RWPE2 (cell line): ENCODE data around the gene HK1.

Experiments
- ATAC-seq: fragments of 200-7000 bp; cut with Tn5 transposase; 3 replicates; pipeline ENCODE4 v1.9.1; 2021; ENCODE audit warnings: low read depth
- DNase-seq: peaks from one replicate; pipeline ENCODE4 v3.0.0-alpha.2; 2020; ENCODE audit warnings: low spot score
- H3K27ac ChIP-seq: fragments of 450-650 bp; 2 replicates; pipeline ENCODE4 v1.5.1; 2017; ENCODE audit warnings: mild to moderate bottlenecking; ENCODE audit not compliant: poor library complexity, severe bottlenecking
- H3K27me3 ChIP-seq: fragments of 250-450 bp; sonication (Bioruptor Pico); 2 replicates; pipeline ENCODE4 v1.5.1; 2021; ENCODE audit warnings: mild to moderate bottlenecking, moderate library complexity; ENCODE audit not compliant: insufficient read depth, poor library complexity, severe bottlenecking
- H3K36me3 ChIP-seq: fragments of 250-450 bp; sonication (Bioruptor Pico); 2 replicates; pipeline ENCODE4 v1.5.1; 2020; ENCODE audit warnings: low read depth, mild to moderate bottlenecking, moderate library complexity
- H3K4me1 ChIP-seq: fragments of 250-450 bp; sonication (Bioruptor Pico); 2 replicates; pipeline ENCODE4 v1.5.1; 2021; ENCODE audit warnings: mild to moderate bottlenecking, moderate library complexity; ENCODE audit not compliant: insufficient read depth, poor library complexity, severe bottlenecking
- H3K4me3 ChIP-seq: fragments of 250-450 bp; sonication (Bioruptor Pico); 2 replicates; pipeline ENCODE4 v1.5.1; 2021; ENCODE audit warnings: mild to moderate bottlenecking, moderate library complexity; ENCODE audit not compliant: severe bottlenecking
- H3K9me3 ChIP-seq: fragments of 250-450 bp; sonication (Bioruptor Pico); 2 replicates; pipeline ENCODE4 v1.5.1; 2021; ENCODE audit warnings: mild to moderate bottlenecking, moderate library complexity; ENCODE audit not compliant: severe bottlenecking
- CTCF ChIP-seq: fragments of 450-650 bp; IDR thresholded peaks from one replicate; pipeline ENCODE4 v1.5.1; 2017; ENCODE audit warnings: mild to moderate bottlenecking, moderate library complexity; ENCODE audit not compliant: poor library complexity, severe bottlenecking

HK1 gene

GRCh38 chr10:69408318-69409175 is 130.3 kb downstream of the HK1 start:
- Histone ChIP-seq H3K27me3 (no peaks in the 10 kb centered on the region), H3K9me3 (no peaks in the 10 kb centered on the region), H3K27ac (peak overlapping the region; percentile 40), H3K4me1 (peaks cover 18% of the 10 kb centered on the region), H3K4me3 (peak overlapping the region; percentile 15), H3K36me3 (no peaks in the 10 kb centered on the region)
- peak; percentile 90 for TF ChIP-seq CTCF
- ATAC-seq (peak; percentile 79), DNase-seq (peak; percentile 92)

DNA sequence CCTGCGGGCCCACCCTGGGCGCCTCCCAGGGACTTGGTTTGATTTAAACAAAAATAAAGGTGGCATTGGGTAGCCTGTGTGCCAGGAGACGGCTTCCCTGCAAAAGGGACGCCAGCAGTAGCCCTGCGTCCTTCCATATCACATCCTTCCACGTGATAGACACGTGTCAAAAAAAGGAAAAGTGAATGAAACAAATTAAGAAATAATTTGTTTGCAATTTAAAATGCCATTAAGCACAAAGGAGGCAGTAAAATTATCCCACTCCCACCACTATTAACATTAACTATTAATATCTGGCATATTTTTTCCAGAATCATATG is 130.8 kb downstream of the HK1 start:
- TF ChIP-seq CTCF, result no peak
- H3K36me3 ChIP-seq, result no peaks in the 10 kb centered on the region
- peaks cover 18% of the 10 kb centered on the region for H3K4me1 ChIP-seq
- no peak for ATAC-seq
- DNase-seq, result no peak
- no peaks in the 10 kb centered on the region for H3K9me3 ChIP-seq
- no peaks in the 10 kb centered on the region for H3K27me3 ChIP-seq
- peak overlapping the region; percentile 40 for H3K27ac ChIP-seq
- peak overlapping the region; percentile 15 for H3K4me3 ChIP-seq

DNA sequence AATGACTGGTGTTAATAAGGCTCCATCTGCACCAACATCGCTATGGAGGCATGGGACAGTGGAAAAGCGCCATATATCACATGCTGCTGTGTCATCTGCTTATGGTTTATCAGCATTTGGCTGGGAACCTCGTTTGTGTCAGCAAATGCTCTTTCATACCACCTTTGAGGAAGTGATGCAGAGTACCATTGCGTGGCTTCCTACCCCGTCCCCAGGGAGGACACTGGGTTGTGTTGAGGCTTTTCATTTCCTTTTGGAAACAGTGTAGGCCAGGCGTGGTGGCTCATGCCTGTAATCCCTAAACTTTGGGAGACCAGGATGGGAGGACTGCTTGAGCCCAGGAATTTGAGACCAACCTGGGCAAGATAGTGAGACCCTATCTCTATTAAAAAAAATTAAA is 131.7 kb downstream of the HK1 start:
- ATAC-seq (no peak), DNase-seq (no peak)
- H3K36me3 ChIP-seq, result no peaks in the 10 kb centered on the region
- peaks cover 18% of the 10 kb centered on the region for H3K4me1 ChIP-seq
- no peak overlapping the region for H3K4me3 ChIP-seq
- no peak for TF ChIP-seq CTCF
- H3K27ac ChIP-seq, result no peak overlapping the region
- H3K27me3 ChIP-seq, result no peaks in the 10 kb centered on the region
- H3K9me3 ChIP-seq, result no peaks in the 10 kb centered on the region

DNA sequence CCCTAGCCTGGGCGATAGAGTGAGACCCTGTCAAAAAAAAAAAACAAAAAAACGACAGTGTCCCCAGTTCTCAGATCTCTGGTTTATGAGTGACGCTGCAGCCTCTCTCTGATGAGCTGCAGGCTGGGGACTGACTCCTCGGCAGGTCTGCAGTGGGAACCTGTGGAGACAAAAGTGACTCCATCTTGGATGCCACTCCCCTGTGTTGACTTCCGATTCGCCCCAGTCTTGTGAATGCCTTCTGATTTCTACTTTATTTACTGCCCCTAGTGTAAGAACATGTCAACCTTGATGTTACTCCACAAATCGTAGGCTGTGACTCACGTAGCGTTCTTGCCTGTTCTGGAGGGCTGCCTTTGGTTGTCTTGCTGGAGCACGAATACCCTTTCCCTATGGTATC is 132.2 kb downstream of the HK1 start:
- Histone ChIP-seq H3K4me1 (peaks cover 18% of the 10 kb centered on the region), H3K27me3 (no peaks in the 10 kb centered on the region), H3K9me3 (no peaks in the 10 kb centered on the region), H3K27ac (no peak overlapping the region), H3K36me3 (no peaks in the 10 kb centered on the region), H3K4me3 (no peak overlapping the region)
- ATAC-seq (no peak), DNase-seq (no peak)
- TF ChIP-seq CTCF, result no peak

- no peak for DNase-seq
- Histone ChIP-seq H3K4me1 (peaks cover 15% of the 10 kb centered on the region), H3K27ac (no peak overlapping the region), H3K9me3 (no peaks in the 10 kb centered on the region), H3K4me3 (no peak overlapping the region), H3K27me3 (no peaks in the 10 kb centered on the region), H3K36me3 (no peaks in the 10 kb centered on the region)
- no peak for ATAC-seq
- no peak for TF ChIP-seq CTCF
Measured at GRCh38 chr10:69411476-69411875, 133.2 kb downstream of the HK1 start.
